Endothelial cell (in vitro differentiated cells): ENCODE results near the gene OCA2. TPM values are rescaled to one million over a fixed set of nuclear protein-coding genes. Genes with fewer than 3 reads are reported as not detected.

Source experiments
- DNase-seq: peaks from one replicate; pipeline ENCODE4 v3.0.0; 2021; ENCODE audit warnings: low spot score
- H3K27ac Mint-ChIP-seq: one replicate; pipeline ENCODE4 v1.8.0; 2021; ENCODE audit warnings: mixed read lengths, inconsistent platforms; ENCODE audit not compliant: unreplicated experiment
- H3K27me3 Mint-ChIP-seq: one replicate; pipeline ENCODE4 v1.8.0; 2021; ENCODE audit warnings: mild to moderate bottlenecking, moderate library complexity, mixed read lengths, inconsistent platforms; ENCODE audit not compliant: unreplicated experiment
- H3K36me3 Mint-ChIP-seq: one replicate; pipeline ENCODE4 v1.8.0; 2021; ENCODE audit warnings: mild to moderate bottlenecking, low read depth, mixed read lengths, inconsistent platforms; ENCODE audit not compliant: unreplicated experiment
- H3K4me1 Mint-ChIP-seq: one replicate; pipeline ENCODE4 v1.8.0; 2021; ENCODE audit warnings: mild to moderate bottlenecking, mixed read lengths, inconsistent platforms; ENCODE audit not compliant: unreplicated experiment
- H3K4me3 Mint-ChIP-seq: one replicate; pipeline ENCODE4 v1.8.0; 2021; ENCODE audit warnings: mild to moderate bottlenecking, mixed read lengths, inconsistent platforms; ENCODE audit not compliant: unreplicated experiment
- H3K9me3 Mint-ChIP-seq: one replicate; pipeline ENCODE4 v1.8.0; 2021; ENCODE audit warnings: mixed read lengths, inconsistent platforms; ENCODE audit not compliant: unreplicated experiment
- CTCF ChIP-seq: fragments of 200-600 bp; sonication (generic); IDR thresholded peaks from one replicate; pipeline ENCODE4 v1.5.0; 2021; ENCODE audit warnings: antibody characterized with exemption; ENCODE audit not compliant: unreplicated experiment
- total RNA-seq: library from RNA; stranded (reverse); fragmentation: NEBNext Ultra II Directional; extraction: Animal tissue kit (Norgen Biotek cat#: 25700); gene quantifications from one replicate; pipeline ENCODE4 v1.2.1, GENCODE V29; 2021; ENCODE audit not compliant: unreplicated experiment

OCA2 gene
- total RNA-seq, 1 donor from 2014 or later = not detected

DNA sequence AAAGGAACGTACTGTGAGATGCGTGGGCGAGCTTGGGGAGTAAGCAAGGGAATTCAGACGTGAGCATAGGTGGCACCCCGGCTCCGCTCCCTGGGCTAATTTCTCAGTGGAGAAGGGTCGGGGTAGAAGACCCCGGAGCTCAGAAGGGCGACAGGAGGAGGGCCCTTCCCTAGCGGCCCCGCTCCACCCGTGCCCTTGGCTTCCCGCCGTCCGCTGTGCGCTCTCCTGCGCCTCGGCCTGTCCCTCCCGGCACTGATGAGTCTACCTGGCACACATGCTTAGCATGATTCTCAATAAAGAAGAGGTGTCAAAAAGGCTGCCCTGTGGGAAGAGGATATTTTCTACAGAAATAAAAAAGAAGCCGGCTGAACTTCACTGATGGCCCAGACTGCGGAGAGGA lies 292.7 kb downstream of the OCA2 start:
- no peak for DNase-seq
- H3K9me3 Mint-ChIP-seq = peaks cover 6% of the 10 kb centered on the region
- H3K4me3 Mint-ChIP-seq = no peak overlapping the region
- TF ChIP-seq CTCF = no peak
- H3K27ac Mint-ChIP-seq = no peak overlapping the region
- H3K36me3 Mint-ChIP-seq = no peaks in the 10 kb centered on the region
- H3K4me1 Mint-ChIP-seq = peaks cover 3% of the 10 kb centered on the region
- peaks cover 8% of the 10 kb centered on the region for H3K27me3 Mint-ChIP-seq

GRCh38 chr15:27805261-27806220 lies 293.6 kb downstream of the OCA2 start:
- H3K9me3 Mint-ChIP-seq = peaks cover 6% of the 10 kb centered on the region
- H3K36me3 Mint-ChIP-seq = no peaks in the 10 kb centered on the region
- no peak overlapping the region for H3K27ac Mint-ChIP-seq
- no peak for DNase-seq
- TF ChIP-seq CTCF = no peak
- no peak overlapping the region for H3K4me3 Mint-ChIP-seq
- peaks cover 3% of the 10 kb centered on the region for H3K4me1 Mint-ChIP-seq
- peaks cover 8% of the 10 kb centered on the region for H3K27me3 Mint-ChIP-seq

DNA sequence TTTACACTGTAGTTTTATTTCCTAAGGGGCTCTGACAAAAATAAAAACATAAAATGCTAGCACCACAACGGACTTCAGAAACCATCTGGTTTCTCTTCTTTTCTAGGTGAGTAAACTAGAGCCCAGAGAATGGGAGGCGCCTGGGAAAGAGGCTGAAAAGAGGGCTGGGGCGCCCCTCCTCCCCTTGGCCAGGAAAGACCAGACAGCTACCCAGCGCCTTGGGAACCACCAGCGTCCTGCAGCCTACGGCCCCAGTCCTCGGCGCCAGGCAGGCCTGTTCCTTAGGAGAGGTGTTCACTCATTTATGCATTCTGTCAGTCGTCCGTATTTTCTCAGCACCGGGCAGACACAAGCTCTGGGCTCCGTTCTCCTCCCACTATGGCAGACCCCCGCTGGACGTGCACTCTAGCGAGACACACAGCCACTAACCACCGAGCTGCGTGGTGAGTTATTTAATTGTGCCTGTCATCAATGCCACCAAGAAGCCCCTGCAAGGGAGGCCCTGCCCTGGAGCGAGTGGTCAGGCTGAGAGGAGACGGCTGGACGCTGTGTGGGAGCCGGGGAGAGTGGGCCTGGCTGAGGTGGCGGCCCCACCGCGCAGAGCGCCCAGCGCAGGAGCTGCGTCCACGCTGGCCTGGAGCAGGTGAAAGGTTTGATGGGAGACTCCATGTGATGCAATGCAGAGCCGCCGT lies 294.4 kb downstream of the OCA2 start:
- Mint-ChIP-seq H3K9me3 (peaks cover 6% of the 10 kb centered on the region), H3K27ac (no peak overlapping the region), H3K27me3 (peaks cover 8% of the 10 kb centered on the region), H3K4me1 (peaks cover 3% of the 10 kb centered on the region), H3K36me3 (no peaks in the 10 kb centered on the region), H3K4me3 (no peak overlapping the region)
- no peak for DNase-seq
- TF ChIP-seq CTCF = no peak

DNA sequence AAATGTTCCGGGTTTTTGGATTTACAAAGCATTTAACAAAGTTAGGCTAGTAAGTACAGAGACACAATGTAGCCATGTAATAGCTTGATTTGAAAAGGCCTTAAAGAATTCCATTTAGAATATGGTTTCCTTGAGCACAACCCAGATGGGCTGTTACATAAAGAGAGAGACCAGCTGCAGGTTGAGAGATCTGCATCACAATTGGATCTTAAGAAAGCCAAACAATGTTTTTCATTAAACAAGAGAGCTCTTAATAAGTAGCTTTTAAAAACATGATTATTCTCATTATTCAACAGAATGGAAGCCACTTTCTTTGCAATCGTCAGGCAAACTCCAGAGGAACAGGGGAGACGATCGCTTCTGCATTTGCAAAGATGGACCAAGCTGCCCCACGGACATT lies 300.3 kb downstream of the OCA2 start:
- no peaks in the 10 kb centered on the region for H3K9me3 Mint-ChIP-seq
- no peaks in the 10 kb centered on the region for H3K4me1 Mint-ChIP-seq
- peaks cover 4% of the 10 kb centered on the region for H3K27me3 Mint-ChIP-seq
- no peaks in the 10 kb centered on the region for H3K36me3 Mint-ChIP-seq
- no peak overlapping the region for H3K4me3 Mint-ChIP-seq
- DNase-seq = no peak
- TF ChIP-seq CTCF = no peak
- H3K27ac Mint-ChIP-seq = no peak overlapping the region

- no peak for DNase-seq
- Mint-ChIP-seq H3K27me3 (peaks cover 4% of the 10 kb centered on the region), H3K9me3 (no peaks in the 10 kb centered on the region), H3K36me3 (no peaks in the 10 kb centered on the region), H3K4me1 (no peaks in the 10 kb centered on the region), H3K27ac (no peak overlapping the region), H3K4me3 (no peak overlapping the region)
- TF ChIP-seq CTCF = no peak
Measured at GRCh38 chr15:27797765-27798164, 301.4 kb downstream of the OCA2 start.
